Thyroid gland (tissue), 4 donors: ENCODE measurements around the gene ZBTB7A.

Experiments used
- CTCF ChIP-seq, 6 experiments: fragments of 200-600 bp in 3 of 6; fragments of 450-650 bp in 3 of 6; sonication (generic) in 3 of 6; IDR thresholded peaks; one replicate each; pipeline ENCODE4 v1.5.1; 2016 to 2019; ENCODE audit warnings: antibody characterized with exemption in 6 of 6, mild to moderate bottlenecking in 2 of 6, inconsistent platforms in 1 of 6, moderate library complexity in 1 of 6
- POLR2A ChIP-seq, 2 donors: fragments of 450-650 bp; IDR thresholded peaks; one replicate each; pipeline ENCODE4 v1.6.1; 2017; ENCODE audit warnings: antibody characterized with exemption in 2 of 2, mild to moderate bottlenecking in 2 of 2, moderate library complexity in 1 of 2

GRCh38 chr19:4038057-4038456, 28.6 kb downstream of the ZBTB7A start:
- TF ChIP-seq CTCF (IDR thresholded peaks at IDR 0.05) (no peak), POLR2A (IDR thresholded peaks at IDR 0.05) (no peak)
